ENCODE data around the gene GNGT2.

Gene GNGT2

DNA sequence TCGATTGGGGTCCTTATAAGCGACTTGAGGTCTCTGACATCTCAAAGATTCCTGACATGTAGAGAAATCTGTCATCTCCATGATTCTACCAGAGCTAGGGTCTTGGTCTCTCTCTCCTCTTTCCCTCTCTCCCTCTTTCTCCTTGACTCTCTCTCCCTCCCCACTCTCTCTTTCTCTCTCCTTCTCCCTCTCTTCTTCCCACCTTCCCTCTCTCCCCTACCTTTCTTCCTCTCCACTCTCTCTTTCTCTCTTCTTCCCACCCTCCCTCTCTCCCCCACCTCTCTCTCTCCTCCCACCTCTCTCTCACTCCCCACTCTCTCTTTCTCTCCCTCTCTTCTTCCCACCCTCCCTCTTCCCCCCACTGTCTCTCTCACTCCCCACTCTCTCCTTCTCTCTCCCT lies 45.2 kb downstream of the GNGT2 start (continued):
- TF ChIP-seq PRDM1 (tag by site-specific recombination; IDR thresholded peaks at IDR 0.05) (peak; percentile 97), ZNF600 (tag by site-specific recombination; IDR thresholded peaks at IDR 0.05) (no peak), OSR2 (tag by site-specific recombination; IDR thresholded peaks at IDR 0.05) (no peak), ZNF341 (tag by site-specific recombination; IDR thresholded peaks at IDR 0.05; ENCODE audit: low read depth) (no peak), ZNF596 (tag by site-specific recombination; IDR thresholded peaks at IDR 0.05) (0 out of 2 replicates have a peak, but pooled peaks have one; percentile 39), ZNF214 (tag by site-specific recombination; IDR thresholded peaks at IDR 0.05; ENCODE audit: borderline replicate concordance) (no peak), ZNF791 (tag by site-specific recombination; IDR thresholded peaks at IDR 0.05) (no peak), ZNF548 (tag by site-specific recombination; IDR thresholded peaks at IDR 0.05) (no peak), ZBTB48 (tag by site-specific recombination; IDR thresholded peaks at IDR 0.05) (no peak)

- H3K4me1 ChIP-seq (ENCODE audit: control insufficient read depth, insufficient read depth, low read length): no peaks in the 10 kb centered on the region
- ChIA-PET POLR2A (no interaction called here), CTCF (interaction anchor here (0.6 to 1.4 kb wide), 3 partner anchors 19 to 65 kb away, joined by 3 to 4 read pairs (median 4); no protein-coding TSS in a partner anchor)
- TF ChIP-seq MEIS1 (CRISPR knock-in tag; IDR thresholded peaks at IDR 0.05; ENCODE audit: borderline replicate concordance) (no peak), ZSCAN4 (tag by site-specific recombination; IDR thresholded peaks at IDR 0.05) (no peak), ZBTB1 (tag by site-specific recombination; IDR thresholded peaks at IDR 0.05) (no peak)
- H3K9me3 ChIP-seq (ENCODE audit: control insufficient read depth, insufficient read depth, low read depth, low read length): no peaks in the 10 kb centered on the region
- no peak overlapping the region for H3K27ac ChIP-seq (ENCODE audit: extremely low read depth, low read depth, low read length)
- no peak overlapping the region for H3K4me3 ChIP-seq (ENCODE audit: low read depth, low read length)
- H3K36me3 ChIP-seq (ENCODE audit: control insufficient read depth in 2 of 2, insufficient read depth in 1 of 2, low read length in 2 of 2): no peaks in the 10 kb centered on the region
These were observed 47.5 kb downstream of the GNGT2 start for GRCh38 chr17:49162866-49163265.

GRCh38 chr17:49157784-49158183 lies 52.6 kb downstream of the GNGT2 start:
- H3K4me3 ChIP-seq (ENCODE audit: low read depth, low read length): no peak overlapping the region
- no peaks in the 10 kb centered on the region for H3K9me3 ChIP-seq (ENCODE audit: control insufficient read depth, insufficient read depth, low read depth, low read length)
- H3K4me1 ChIP-seq (ENCODE audit: control insufficient read depth, insufficient read depth, low read length): no peaks in the 10 kb centered on the region
- no peaks in the 10 kb centered on the region for H3K36me3 ChIP-seq (ENCODE audit: control insufficient read depth in 2 of 2, insufficient read depth in 1 of 2, low read length in 2 of 2)
- CTCF ChIA-PET: interaction anchor here (0.6 to 1.1 kb wide), 3 partner anchors 19 to 157 kb away, joined by 3 read pairs; no protein-coding TSS in a partner anchor
- POLR2A ChIA-PET: interaction anchor here (1.1 kb wide), 2 partner anchors 11 to 34 kb away, joined by 3 to 4 read pairs; no protein-coding TSS in a partner anchor
- H3K27ac ChIP-seq (ENCODE audit: extremely low read depth, low read depth, low read length): no peak overlapping the region
- no peak for TF ChIP-seq ZNF16 (tag by site-specific recombination; IDR thresholded peaks at IDR 0.05; ENCODE audit: low read depth)
- no peak for TF ChIP-seq ZNF132 (tag by site-specific recombination; IDR thresholded peaks at IDR 0.05; ENCODE audit: borderline replicate concordance)
- TF ChIP-seq, protein P1, sequence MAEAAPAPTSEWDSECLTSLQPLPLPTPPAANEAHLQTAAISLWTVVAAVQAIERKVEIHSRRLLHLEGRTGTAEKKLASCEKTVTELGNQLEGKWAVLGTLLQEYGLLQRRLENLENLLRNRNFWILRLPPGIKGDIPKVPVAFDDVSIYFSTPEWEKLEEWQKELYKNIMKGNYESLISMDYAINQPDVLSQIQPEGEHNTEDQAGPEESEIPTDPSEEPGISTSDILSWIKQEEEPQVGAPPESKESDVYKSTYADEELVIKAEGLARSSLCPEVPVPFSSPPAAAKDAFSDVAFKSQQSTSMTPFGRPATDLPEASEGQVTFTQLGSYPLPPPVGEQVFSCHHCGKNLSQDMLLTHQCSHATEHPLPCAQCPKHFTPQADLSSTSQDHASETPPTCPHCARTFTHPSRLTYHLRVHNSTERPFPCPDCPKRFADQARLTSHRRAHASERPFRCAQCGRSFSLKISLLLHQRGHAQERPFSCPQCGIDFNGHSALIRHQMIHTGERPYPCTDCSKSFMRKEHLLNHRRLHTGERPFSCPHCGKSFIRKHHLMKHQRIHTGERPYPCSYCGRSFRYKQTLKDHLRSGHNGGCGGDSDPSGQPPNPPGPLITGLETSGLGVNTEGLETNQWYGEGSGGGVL (tag by site-specific recombination; IDR thresholded peaks at IDR 0.05): peak; percentile 72
- no peak for TF ChIP-seq ZFP37 (tag by site-specific recombination; IDR thresholded peaks at IDR 0.05)
- 0 out of 2 replicates have a peak, but pooled peaks have one; percentile 12 for TF ChIP-seq WT1 (tag by site-specific recombination; IDR thresholded peaks at IDR 0.05)
- no peak for TF ChIP-seq ZBTB7A (tag by site-specific recombination; IDR thresholded peaks at IDR 0.05; ENCODE audit: low read depth)
- TF ChIP-seq, protein P2, sequence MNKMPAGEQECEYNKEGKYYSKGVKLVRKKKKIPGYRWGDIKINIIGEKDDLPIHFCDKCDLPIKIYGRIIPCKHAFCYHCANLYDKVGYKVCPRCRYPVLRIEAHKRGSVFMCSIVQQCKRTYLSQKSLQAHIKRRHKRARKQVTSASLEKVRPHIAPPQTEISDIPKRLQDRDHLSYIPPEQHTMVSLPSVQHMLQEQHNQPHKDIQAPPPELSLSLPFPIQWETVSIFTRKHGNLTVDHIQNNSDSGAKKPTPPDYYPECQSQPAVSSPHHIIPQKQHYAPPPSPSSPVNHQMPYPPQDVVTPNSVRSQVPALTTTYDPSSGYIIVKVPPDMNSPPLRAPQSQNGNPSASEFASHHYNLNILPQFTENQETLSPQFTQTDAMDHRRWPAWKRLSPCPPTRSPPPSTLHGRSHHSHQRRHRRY (tag by site-specific recombination; IDR thresholded peaks at IDR 0.05): no peak
- TF ChIP-seq ZFHX2 (tag by site-specific recombination; conservative IDR thresholded peaks at IDR 0.05): no peak
- TF ChIP-seq ZNF621 (tag by site-specific recombination; IDR thresholded peaks at IDR 0.05): no peak
- TF ChIP-seq, protein P3, sequence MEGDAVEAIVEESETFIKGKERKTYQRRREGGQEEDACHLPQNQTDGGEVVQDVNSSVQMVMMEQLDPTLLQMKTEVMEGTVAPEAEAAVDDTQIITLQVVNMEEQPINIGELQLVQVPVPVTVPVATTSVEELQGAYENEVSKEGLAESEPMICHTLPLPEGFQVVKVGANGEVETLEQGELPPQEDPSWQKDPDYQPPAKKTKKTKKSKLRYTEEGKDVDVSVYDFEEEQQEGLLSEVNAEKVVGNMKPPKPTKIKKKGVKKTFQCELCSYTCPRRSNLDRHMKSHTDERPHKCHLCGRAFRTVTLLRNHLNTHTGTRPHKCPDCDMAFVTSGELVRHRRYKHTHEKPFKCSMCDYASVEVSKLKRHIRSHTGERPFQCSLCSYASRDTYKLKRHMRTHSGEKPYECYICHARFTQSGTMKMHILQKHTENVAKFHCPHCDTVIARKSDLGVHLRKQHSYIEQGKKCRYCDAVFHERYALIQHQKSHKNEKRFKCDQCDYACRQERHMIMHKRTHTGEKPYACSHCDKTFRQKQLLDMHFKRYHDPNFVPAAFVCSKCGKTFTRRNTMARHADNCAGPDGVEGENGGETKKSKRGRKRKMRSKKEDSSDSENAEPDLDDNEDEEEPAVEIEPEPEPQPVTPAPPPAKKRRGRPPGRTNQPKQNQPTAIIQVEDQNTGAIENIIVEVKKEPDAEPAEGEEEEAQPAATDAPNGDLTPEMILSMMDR (tag by site-specific recombination; IDR thresholded peaks at IDR 0.05): no peak
- TF ChIP-seq, protein P4, sequence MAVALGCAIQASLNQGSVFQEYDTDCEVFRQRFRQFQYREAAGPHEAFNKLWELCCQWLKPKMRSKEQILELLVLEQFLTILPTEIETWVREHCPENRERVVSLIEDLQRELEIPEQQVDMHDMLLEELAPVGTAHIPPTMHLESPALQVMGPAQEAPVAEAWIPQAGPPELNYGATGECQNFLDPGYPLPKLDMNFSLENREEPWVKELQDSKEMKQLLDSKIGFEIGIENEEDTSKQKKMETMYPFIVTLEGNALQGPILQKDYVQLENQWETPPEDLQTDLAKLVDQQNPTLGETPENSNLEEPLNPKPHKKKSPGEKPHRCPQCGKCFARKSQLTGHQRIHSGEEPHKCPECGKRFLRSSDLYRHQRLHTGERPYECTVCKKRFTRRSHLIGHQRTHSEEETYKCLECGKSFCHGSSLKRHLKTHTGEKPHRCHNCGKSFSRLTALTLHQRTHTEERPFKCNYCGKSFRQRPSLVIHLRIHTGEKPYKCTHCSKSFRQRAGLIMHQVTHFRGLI (tag by site-specific recombination; IDR thresholded peaks at IDR 0.05): no peak
- no peak for TF ChIP-seq IKZF3 (tag by site-specific recombination; IDR thresholded peaks at IDR 0.05)
- no peak for TF ChIP-seq ZNF843 (tag by site-specific recombination; IDR thresholded peaks at IDR 0.05)
- no peak for TF ChIP-seq HOXA7 (CRISPR knock-in tag; IDR thresholded peaks at IDR 0.05; ENCODE audit: borderline replicate concordance)

Data from HEK293 (cell line).